Vagina (tissue), 2 donors: ENCODE data around the gene CLN6. TPM values are rescaled to one million over a fixed set of nuclear protein-coding genes. Genes with fewer than 3 reads are reported as not detected.

Experiments used
- DNase-seq, 2 donors: peaks; one replicate each; pipeline ENCODE4 v3.0.0-alpha.2; 2017; ENCODE audit errors: extremely low spot score in 2 of 2
- H3K27ac ChIP-seq: fragments of 200-600 bp; sonication (generic); one replicate; pipeline ENCODE4 v1.5.1; 2019
- H3K27me3 ChIP-seq: fragments of 200-600 bp; sonication (generic); one replicate; pipeline ENCODE4 v1.5.1; 2019
- H3K36me3 ChIP-seq, 2 donors: fragments of 200-600 bp; sonication (generic); one replicate each; pipeline ENCODE4 v1.5.1; 2017 to 2019
- H3K4me1 ChIP-seq: fragments of 200-600 bp; sonication (generic); one replicate; pipeline ENCODE4 v1.5.1; 2019
- H3K4me3 ChIP-seq, 2 donors: fragments of 200-600 bp; sonication (generic); 1 replicate in 1 of 2; 2 replicates in 1 of 2; pipeline ENCODE4 v1.5.1; 2016 to 2019
- H3K9me3 ChIP-seq: fragments of 200-600 bp; sonication (generic); one replicate; pipeline ENCODE4 v1.5.1; 2019
- POLR2A ChIP-seq, 2 donors: fragments of 450-650 bp; IDR thresholded peaks; one replicate each; pipeline ENCODE4 v1.6.1; 2017; ENCODE audit warnings: antibody characterized with exemption in 2 of 2, mild to moderate bottlenecking in 2 of 2, moderate library complexity in 2 of 2
- POLR2AphosphoS5 ChIP-seq, 2 donors: sonication (generic); formaldehyde crosslinking; IDR thresholded peaks; one replicate each; pipeline ENCODE4 v1.9.0; 2017; ENCODE audit warnings: antibody characterized with exemption in 2 of 2, mild to moderate bottlenecking in 2 of 2, low read depth in 1 of 2; ENCODE audit not compliant: insufficient read depth in 1 of 2
- intact Hi-C: fragments of 100-400 bp; cut with DNase I; formaldehyde crosslinking; loops from one replicate; pipeline ENCODE4 v1.15.1; 2023
- total RNA-seq: library from RNA; depleted of rRNA; stranded (reverse); fragments of >200 nt; gene quantifications from one replicate; pipeline ENCODE4 v1.2.3, GENCODE V29; 2016
- TF ChIP-seq, protein P1 (sequence below), 3 experiments: fragments of 450-650 bp in 2 of 3; fragments of 200-600 bp in 1 of 3; sonication (generic) in 1 of 3; IDR thresholded peaks; one replicate each; pipeline ENCODE4 v1.5.1; 2017 to 2019; ENCODE audit warnings: antibody characterized with exemption in 3 of 3, mild to moderate bottlenecking in 2 of 3, moderate library complexity in 2 of 3

Gene CLN6
- total RNA-seq, 1 donor from 2014 or later: 23.3 TPM

DNA sequence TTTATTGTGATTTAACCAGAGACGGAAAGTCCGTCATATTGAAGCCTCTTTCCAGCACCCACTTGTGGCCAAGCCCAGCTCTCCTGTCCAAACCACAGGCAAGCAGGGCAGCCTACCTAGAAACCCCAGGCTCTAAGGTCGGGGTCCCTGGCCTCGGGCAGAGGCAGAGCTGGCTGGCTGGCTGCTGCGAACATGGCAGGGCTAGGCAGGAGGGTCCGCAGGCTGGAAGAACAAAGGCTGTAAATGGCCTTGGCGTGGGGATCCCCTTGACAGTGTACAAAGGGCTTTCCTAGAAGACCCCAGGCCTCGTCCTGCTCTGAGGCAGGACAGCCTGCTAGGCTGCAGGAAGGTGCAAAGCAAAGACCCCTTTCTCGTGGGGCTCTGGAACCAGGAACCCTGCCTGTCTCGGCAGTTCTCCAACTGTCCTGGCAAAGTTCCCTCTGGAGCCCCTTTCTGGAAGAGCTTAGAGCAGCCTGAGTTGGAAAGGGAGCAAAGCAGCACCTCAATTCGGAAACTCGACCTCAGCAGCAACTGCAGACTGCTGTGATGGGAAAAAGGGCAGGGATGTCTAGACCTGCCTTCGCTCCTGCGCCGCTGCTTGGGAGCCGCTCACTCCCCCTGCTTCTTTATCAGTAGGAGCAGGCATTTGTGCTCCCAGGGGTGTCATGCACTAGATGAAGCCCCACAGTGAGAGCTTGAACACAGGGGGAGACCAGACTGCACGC lies 32.9 kb downstream of the CLN6 start:
- TF ChIP-seq, protein P1, sequence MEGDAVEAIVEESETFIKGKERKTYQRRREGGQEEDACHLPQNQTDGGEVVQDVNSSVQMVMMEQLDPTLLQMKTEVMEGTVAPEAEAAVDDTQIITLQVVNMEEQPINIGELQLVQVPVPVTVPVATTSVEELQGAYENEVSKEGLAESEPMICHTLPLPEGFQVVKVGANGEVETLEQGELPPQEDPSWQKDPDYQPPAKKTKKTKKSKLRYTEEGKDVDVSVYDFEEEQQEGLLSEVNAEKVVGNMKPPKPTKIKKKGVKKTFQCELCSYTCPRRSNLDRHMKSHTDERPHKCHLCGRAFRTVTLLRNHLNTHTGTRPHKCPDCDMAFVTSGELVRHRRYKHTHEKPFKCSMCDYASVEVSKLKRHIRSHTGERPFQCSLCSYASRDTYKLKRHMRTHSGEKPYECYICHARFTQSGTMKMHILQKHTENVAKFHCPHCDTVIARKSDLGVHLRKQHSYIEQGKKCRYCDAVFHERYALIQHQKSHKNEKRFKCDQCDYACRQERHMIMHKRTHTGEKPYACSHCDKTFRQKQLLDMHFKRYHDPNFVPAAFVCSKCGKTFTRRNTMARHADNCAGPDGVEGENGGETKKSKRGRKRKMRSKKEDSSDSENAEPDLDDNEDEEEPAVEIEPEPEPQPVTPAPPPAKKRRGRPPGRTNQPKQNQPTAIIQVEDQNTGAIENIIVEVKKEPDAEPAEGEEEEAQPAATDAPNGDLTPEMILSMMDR (IDR thresholded peaks at IDR 0.05): no peak
- TF ChIP-seq POLR2AphosphoS5 (IDR thresholded peaks at IDR 0.05; ENCODE audit: insufficient read depth in 1 of 2, low read depth in 1 of 2) (no peak), POLR2A (IDR thresholded peaks at IDR 0.05) (no peak)
- peaks cover 11% of the 10 kb centered on the region for H3K4me1 ChIP-seq
- no peaks in the 10 kb centered on the region for H3K9me3 ChIP-seq
- H3K36me3 ChIP-seq: peaks cover 0 to 11% of the 10 kb centered on the region in 2 donors
- peak in 1 of 2 donors; percentile 70 for DNase-seq
- no peak overlapping the region for H3K27ac ChIP-seq
- intact Hi-C loops: no loop called here
- H3K4me3 ChIP-seq: no peak overlapping the region
- no peaks in the 10 kb centered on the region for H3K27me3 ChIP-seq

DNA sequence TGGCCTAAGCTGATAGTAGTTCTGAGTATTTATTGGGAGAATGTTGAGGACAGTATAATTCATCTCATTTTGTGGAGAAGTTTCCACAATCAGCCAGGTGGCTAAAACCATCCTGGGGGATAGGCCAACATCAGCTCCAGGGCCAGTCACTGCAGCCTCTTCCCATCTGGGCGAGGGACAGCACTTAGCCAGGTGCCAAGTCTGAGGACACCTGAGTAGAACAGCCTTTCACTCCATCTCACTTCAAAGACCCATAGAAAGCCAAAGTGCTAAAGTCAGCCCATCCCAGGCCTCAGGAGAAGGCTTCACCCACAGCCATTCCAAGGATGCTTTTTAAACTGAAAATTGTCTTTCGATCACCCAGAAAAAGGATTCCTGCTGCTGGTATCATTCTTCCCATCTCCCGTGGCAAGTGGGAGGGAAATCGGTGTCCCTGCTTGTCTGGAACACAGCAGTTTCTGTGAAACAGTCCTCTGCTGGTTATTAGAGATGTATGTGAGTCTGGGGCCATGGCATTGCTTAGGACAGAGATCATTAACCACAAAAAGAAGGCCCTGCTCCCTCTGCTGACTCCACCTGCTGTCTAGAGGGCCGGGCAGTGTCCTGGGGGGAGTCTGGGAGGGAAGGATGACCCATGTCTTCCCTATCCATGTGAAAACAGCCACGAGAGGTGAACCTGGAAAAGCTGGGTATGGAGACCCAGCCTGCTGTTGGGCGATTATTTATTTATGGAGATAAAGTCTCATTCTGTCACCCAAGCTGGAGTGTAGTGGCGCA lies 34.0 kb downstream of the CLN6 start:
- Histone ChIP-seq H3K9me3 (no peaks in the 10 kb centered on the region), H3K4me3 (no peak overlapping the region), H3K27ac (no peak overlapping the region), H3K27me3 (no peaks in the 10 kb centered on the region), H3K36me3 (peaks cover 0 to 11% of the 10 kb centered on the region in 2 donors), H3K4me1 (peaks cover 8% of the 10 kb centered on the region)
- intact Hi-C loops: no loop called here
- TF ChIP-seq POLR2A (IDR thresholded peaks at IDR 0.05) (no peak), POLR2AphosphoS5 (IDR thresholded peaks at IDR 0.05; ENCODE audit: insufficient read depth in 1 of 2, low read depth in 1 of 2) (no peak)
- TF ChIP-seq, protein P1 (IDR thresholded peaks at IDR 0.05): no peak
- DNase-seq: no peak

DNA sequence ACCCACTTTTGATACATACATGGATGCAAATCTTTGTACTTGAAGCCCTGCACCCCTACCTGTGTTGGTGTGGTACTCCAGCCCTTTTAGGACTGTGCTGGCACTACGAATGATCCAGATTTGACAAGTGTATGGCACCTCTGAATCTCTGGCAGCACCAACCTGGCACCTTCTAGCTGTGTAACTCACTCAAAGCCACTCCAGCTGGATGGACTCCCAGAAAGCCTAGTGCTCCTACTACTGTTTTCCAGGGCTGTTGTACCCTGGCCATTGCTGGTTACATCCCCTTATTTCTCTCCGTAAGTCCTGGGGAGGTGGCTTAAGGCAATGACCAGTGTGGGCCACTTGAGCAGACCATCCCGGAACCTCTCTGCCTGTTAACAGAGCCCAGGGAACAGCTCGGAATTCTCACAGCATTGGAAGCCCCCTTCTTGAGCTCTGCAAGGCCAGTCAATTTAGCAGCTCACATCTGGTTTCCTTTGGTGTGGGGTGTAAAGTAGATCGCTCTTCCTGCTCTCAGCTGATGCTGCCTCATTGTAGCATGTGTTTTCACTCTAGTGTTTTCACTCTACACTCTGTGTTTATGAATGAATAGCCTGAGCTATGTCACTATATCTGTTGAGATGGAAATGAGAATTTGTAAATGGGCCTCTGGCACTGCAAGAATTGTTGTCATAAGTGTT lies 36.6 kb downstream of the CLN6 start:
- TF ChIP-seq POLR2AphosphoS5 (IDR thresholded peaks at IDR 0.05; ENCODE audit: insufficient read depth in 1 of 2, low read depth in 1 of 2) (no peak), POLR2A (IDR thresholded peaks at IDR 0.05) (no peak)
- TF ChIP-seq, protein P1 (IDR thresholded peaks at IDR 0.05): no peak
- DNase-seq: no peak
- H3K4me3 ChIP-seq: no peak overlapping the region
- no peaks in the 10 kb centered on the region for H3K9me3 ChIP-seq
- peaks cover 0 to 11% of the 10 kb centered on the region in 2 donors for H3K36me3 ChIP-seq
- H3K4me1 ChIP-seq: peaks cover 7% of the 10 kb centered on the region
- no peak overlapping the region for H3K27ac ChIP-seq
- intact Hi-C loops: no loop called here
- H3K27me3 ChIP-seq: no peaks in the 10 kb centered on the region

DNA sequence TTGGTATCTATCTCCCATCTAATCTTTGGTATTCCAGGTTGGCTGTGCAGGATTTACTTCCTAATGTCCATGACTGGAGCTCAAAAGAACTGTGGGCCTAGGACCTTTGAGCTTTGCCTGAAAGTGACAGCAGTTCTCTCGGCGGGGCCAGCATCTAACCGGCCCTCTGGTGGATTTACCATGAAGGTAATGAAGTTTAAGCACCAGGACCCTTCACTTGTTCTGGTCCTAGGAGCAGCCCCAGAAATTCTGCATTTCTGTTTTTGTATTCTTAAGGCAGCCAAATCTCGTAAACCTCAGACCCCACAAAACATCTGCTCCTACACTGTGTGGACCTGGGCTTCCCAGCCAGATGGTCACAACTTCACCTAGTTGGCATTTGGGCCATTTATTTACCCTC lies 37.4 kb downstream of the CLN6 start:
- no peak for DNase-seq
- TF ChIP-seq, protein P1 (IDR thresholded peaks at IDR 0.05): no peak
- no peak for TF ChIP-seq POLR2AphosphoS5 (IDR thresholded peaks at IDR 0.05; ENCODE audit: insufficient read depth in 1 of 2, low read depth in 1 of 2)
- no peak for TF ChIP-seq POLR2A (IDR thresholded peaks at IDR 0.05)
- Histone ChIP-seq H3K4me1 (peaks cover 15% of the 10 kb centered on the region), H3K27me3 (no peaks in the 10 kb centered on the region), H3K36me3 (peaks cover 0 to 11% of the 10 kb centered on the region in 2 donors), H3K9me3 (no peaks in the 10 kb centered on the region), H3K4me3 (no peak overlapping the region), H3K27ac (no peak overlapping the region)
- intact Hi-C loops: no loop called here
